Mesenchymal stem cell (in vitro differentiated cells and primary cell): ENCODE data around the gene RAB33B.

Experiments
- DNase-seq: peaks from one replicate; pipeline ENCODE4 v3.0.0-alpha.2; 2013
- H2AFZ ChIP-seq: one replicate; pipeline ENCODE4 v1.6.1; 2013; ENCODE audit warnings: low read depth, mild to moderate bottlenecking, control low read depth, inconsistent platforms, low read length, moderate library complexity
- H2AK5ac ChIP-seq: 2 replicates; pipeline ENCODE4 v1.6.1; 2013; ENCODE audit warnings: low read length, moderate library complexity, mild to moderate bottlenecking, inconsistent platforms; ENCODE audit not compliant: severe bottlenecking
- H2BK120ac ChIP-seq: one replicate; pipeline ENCODE4 v1.6.1; 2013; ENCODE audit warnings: low read depth, mild to moderate bottlenecking, inconsistent platforms, low read length, moderate library complexity
- H2BK12ac ChIP-seq, 2 experiments: one replicate each; pipeline ENCODE4 v1.6.1; 2013; ENCODE audit warnings: inconsistent platforms in 2 of 2, low read length in 2 of 2, mild to moderate bottlenecking in 2 of 2, moderate library complexity in 2 of 2, control low read depth in 1 of 2
- H2BK15ac ChIP-seq: one replicate; pipeline ENCODE4 v1.6.1; 2013; ENCODE audit warnings: mild to moderate bottlenecking, low read depth, inconsistent platforms; ENCODE audit not compliant: poor library complexity, severe bottlenecking
- H2BK5ac ChIP-seq: 2 replicates; pipeline ENCODE4 v1.6.1; 2013; ENCODE audit warnings: low read depth, mild to moderate bottlenecking, low read length, control low read depth, inconsistent platforms; ENCODE audit not compliant: poor library complexity, severe bottlenecking
- H3K14ac ChIP-seq, 2 experiments: one replicate each; pipeline ENCODE4 v1.6.1; 2013; ENCODE audit warnings: inconsistent platforms in 2 of 2, low read length in 2 of 2, control low read depth in 1 of 2, mild to moderate bottlenecking in 1 of 2, moderate library complexity in 1 of 2
- H3K18ac ChIP-seq, 2 experiments: one replicate each; pipeline ENCODE4 v1.6.1; 2013; ENCODE audit warnings: inconsistent platforms in 2 of 2, low read length in 2 of 2, control low read depth in 1 of 2, low read depth in 1 of 2, mild to moderate bottlenecking in 1 of 2
- H3K23ac ChIP-seq, 2 experiments: one replicate each; pipeline ENCODE4 v1.6.1; 2013; ENCODE audit warnings: inconsistent platforms in 2 of 2, low read length in 2 of 2, mild to moderate bottlenecking in 2 of 2, moderate library complexity in 2 of 2, control low read depth in 1 of 2
- H3K27ac ChIP-seq: 2 replicates; pipeline ENCODE4 v1.5.1; 2013; ENCODE audit warnings: mild to moderate bottlenecking, moderate library complexity, low read length, control low read depth, inconsistent platforms; ENCODE audit not compliant: poor library complexity, severe bottlenecking
- H3K27me3 ChIP-seq, 2 experiments: 2 replicates each; pipeline versions ENCODE4 v1.6.1 to v1.7.0; 2013; ENCODE audit warnings: low read length in 2 of 2, mild to moderate bottlenecking in 2 of 2, moderate library complexity in 2 of 2, control low read depth in 1 of 2, inconsistent platforms in 1 of 2; ENCODE audit not compliant: control insufficient read depth in 1 of 2, insufficient read depth in 1 of 2
- H3K36me3 ChIP-seq, 2 experiments: 2 replicates each; pipeline versions ENCODE4 v1.6.1 to v1.7.0; 2013; ENCODE audit warnings: low read length in 2 of 2, control low read depth in 1 of 2, inconsistent platforms in 1 of 2, low read depth in 1 of 2, mild to moderate bottlenecking in 1 of 2; ENCODE audit not compliant: insufficient read depth in 2 of 2, control insufficient read depth in 1 of 2
- H3K4ac ChIP-seq, 2 experiments: one replicate each; pipeline ENCODE4 v1.6.1; 2013; ENCODE audit warnings: inconsistent platforms in 2 of 2, low read length in 2 of 2, mild to moderate bottlenecking in 2 of 2, moderate library complexity in 2 of 2, control low read depth in 1 of 2, low read depth in 1 of 2
- H3K4me1 ChIP-seq: 2 replicates; pipeline ENCODE4 v1.6.1; 2013; ENCODE audit warnings: low read depth, low read length, control low read depth; ENCODE audit not compliant: control insufficient read depth, insufficient read depth
- H3K4me2 ChIP-seq: 2 replicates; pipeline ENCODE4 v1.6.1; 2013; ENCODE audit warnings: low read length, mild to moderate bottlenecking, inconsistent platforms; ENCODE audit not compliant: poor library complexity, severe bottlenecking
- H3K4me3 ChIP-seq, 2 experiments: 2 replicates each; pipeline versions ENCODE4 v1.5.1 to v1.7.0; 2013; ENCODE audit warnings: low read length in 2 of 2, mild to moderate bottlenecking in 2 of 2, control low read depth in 1 of 2, low read depth in 1 of 2; ENCODE audit not compliant: insufficient read depth in 1 of 2
- H3K79me1 ChIP-seq: replicated peaks from 2 replicates; pipeline ENCODE4 v1.6.1; 2013; ENCODE audit warnings: mild to moderate bottlenecking, control low read depth, low read length, inconsistent platforms; ENCODE audit not compliant: poor library complexity, severe bottlenecking
- H3K9ac ChIP-seq: 2 replicates; pipeline ENCODE4 v1.7.0; 2013; ENCODE audit warnings: mild to moderate bottlenecking, low read length, moderate library complexity
- H3K9me3 ChIP-seq: 2 replicates; pipeline ENCODE4 v1.7.0; 2013; ENCODE audit warnings: mild to moderate bottlenecking, low read length; ENCODE audit not compliant: control insufficient read depth
- H4K8ac ChIP-seq: one replicate; pipeline ENCODE4 v1.6.1; 2013; ENCODE audit warnings: inconsistent platforms, mild to moderate bottlenecking, low read length, moderate library complexity
- H4K91ac ChIP-seq: one replicate; pipeline ENCODE4 v1.6.1; 2013; ENCODE audit warnings: mild to moderate bottlenecking, low read length, inconsistent platforms
- WGBS: methylation state at CpG from one replicate; pipeline ENCODE4 v1.1.7; 2013; ENCODE audit warnings: mixed read lengths; 5-methylcytosine and 5-hydroxymethylcytosine counted together

RAB33B gene

DNA sequence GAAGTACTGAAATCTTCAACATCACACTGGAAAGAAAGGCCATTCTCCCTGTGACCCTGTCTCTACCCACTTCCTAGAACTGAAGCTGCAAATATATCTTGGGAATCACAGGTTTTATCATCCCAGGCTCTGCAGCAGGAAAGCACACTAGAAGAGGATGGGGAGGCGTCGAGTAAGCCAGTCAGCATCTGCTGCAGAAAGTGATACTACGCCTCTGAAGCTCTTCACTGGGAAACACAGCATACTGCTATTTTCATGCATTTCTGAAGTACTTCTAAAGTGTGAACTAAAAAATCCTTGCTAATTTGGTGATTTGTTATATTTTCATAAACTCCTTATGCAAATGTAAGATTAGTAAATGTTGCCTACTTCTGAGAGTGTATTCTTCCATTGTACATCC is 29.1 kb downstream of the RAB33B start:
- H4K91ac ChIP-seq = no peak overlapping the region
- H3K18ac ChIP-seq = no peak overlapping the region
- no peak overlapping the region for H3K9ac ChIP-seq
- H2AFZ ChIP-seq = no peak overlapping the region
- H2BK5ac ChIP-seq = no peak overlapping the region
- no peak overlapping the region for H2BK15ac ChIP-seq
- WGBS = 96% methylated on average over 3 of the region's 3 CpGs
- no peaks in the 10 kb centered on the region for H3K27me3 ChIP-seq
- H2BK12ac ChIP-seq = no peak overlapping the region
- no peak overlapping the region for H4K8ac ChIP-seq
- H3K79me1 ChIP-seq = peaks cover 7% of the 10 kb centered on the region
- H2BK120ac ChIP-seq = no peak overlapping the region
- H3K4me1 ChIP-seq = no peaks in the 10 kb centered on the region
- no peak overlapping the region for H3K4me2 ChIP-seq
- no peak overlapping the region for H2AK5ac ChIP-seq
- H3K9me3 ChIP-seq = no peaks in the 10 kb centered on the region
- no peak overlapping the region for H3K4me3 ChIP-seq
- no peak for DNase-seq
- no peak overlapping the region for H3K23ac ChIP-seq
- no peak overlapping the region for H3K14ac ChIP-seq
- H3K4ac ChIP-seq = no peak overlapping the region
- peaks cover 0 to 11% of the 10 kb centered on the region in 2 experiments for H3K36me3 ChIP-seq
- no peak overlapping the region for H3K27ac ChIP-seq

DNA sequence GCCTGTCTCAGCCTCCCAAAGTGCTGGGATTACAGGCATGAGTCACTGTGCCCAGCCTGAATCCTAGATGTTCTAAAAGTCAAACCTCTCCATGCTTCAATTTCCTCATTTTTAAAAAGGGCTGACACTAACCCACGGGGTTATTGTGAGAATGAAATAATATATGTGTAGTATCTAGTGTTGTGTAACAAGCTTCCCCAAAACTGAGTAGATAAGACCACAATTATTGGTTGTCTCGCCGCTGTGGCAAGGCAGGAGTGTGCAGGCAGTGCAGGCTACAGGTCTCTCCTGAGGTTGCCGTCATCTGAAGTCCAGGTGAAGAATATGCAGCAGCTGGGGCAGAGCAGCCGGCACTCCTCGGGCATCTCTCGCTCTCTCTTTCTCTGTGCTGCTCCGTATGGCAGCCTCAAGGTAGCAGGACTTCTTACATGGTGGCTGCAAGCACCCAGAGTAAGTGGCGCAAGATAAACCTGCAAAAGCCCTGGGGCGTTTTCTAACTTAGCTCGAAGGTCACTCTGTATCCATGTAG is 30.9 kb downstream of the RAB33B start:
- Histone ChIP-seq H3K9me3 (no peaks in the 10 kb centered on the region), H3K18ac (no peak overlapping the region), H2AK5ac (no peak overlapping the region), H3K9ac (no peak overlapping the region), H3K27ac (no peak overlapping the region), H2AFZ (no peak overlapping the region), H2BK15ac (no peak overlapping the region), H3K4me2 (no peak overlapping the region), H3K14ac (no peak overlapping the region), H4K8ac (no peak overlapping the region), H2BK12ac (no peak overlapping the region), H3K4me1 (no peaks in the 10 kb centered on the region), H3K23ac (peak overlapping the region in 1 of 2 experiments; percentile 23), H2BK5ac (no peak overlapping the region), H3K79me1 (peaks cover 4% of the 10 kb centered on the region), H3K4ac (no peak overlapping the region), H4K91ac (no peak overlapping the region), H3K36me3 (peaks cover 0 to 7% of the 10 kb centered on the region in 2 experiments), H3K27me3 (no peaks in the 10 kb centered on the region), H2BK120ac (no peak overlapping the region), H3K4me3 (no peak overlapping the region)
- WGBS = 97% methylated on average over 11 of the region's 11 CpGs
- no peak for DNase-seq

DNA sequence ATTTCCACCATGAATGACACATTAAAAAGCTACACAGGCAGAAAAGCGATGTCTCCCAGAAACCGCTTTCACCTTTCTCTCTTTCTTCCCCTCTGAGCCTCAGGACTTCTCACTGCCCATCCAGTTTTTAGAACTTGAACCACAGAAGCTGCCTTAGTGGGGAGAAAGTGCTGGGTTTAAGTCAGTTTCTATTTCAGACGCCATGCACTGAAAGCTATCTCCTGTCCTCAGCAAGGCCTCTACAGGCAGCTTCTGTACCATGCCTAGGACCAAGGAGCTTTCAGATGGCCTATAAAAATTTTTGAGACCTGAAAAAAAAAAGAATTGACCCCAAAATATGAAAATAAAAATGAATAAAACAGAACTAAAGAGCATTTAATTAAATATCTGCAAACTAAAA is 34.5 kb downstream of the RAB33B start:
- DNase-seq = no peak
- H4K8ac ChIP-seq = no peak overlapping the region
- H3K4ac ChIP-seq = no peak overlapping the region
- H3K27ac ChIP-seq = no peak overlapping the region
- no peak overlapping the region for H3K4me3 ChIP-seq
- no peak overlapping the region for H3K14ac ChIP-seq
- H2BK120ac ChIP-seq = no peak overlapping the region
- no peaks in the 10 kb centered on the region for H3K36me3 ChIP-seq
- H2AFZ ChIP-seq = no peak overlapping the region
- no peak overlapping the region for H3K23ac ChIP-seq
- H2BK12ac ChIP-seq = no peak overlapping the region
- H3K4me2 ChIP-seq = no peak overlapping the region
- H2BK5ac ChIP-seq = no peak overlapping the region
- H3K18ac ChIP-seq = no peak overlapping the region
- H3K79me1 ChIP-seq = no peaks in the 10 kb centered on the region
- no peak overlapping the region for H4K91ac ChIP-seq
- WGBS = 43% methylated on average over 1 of the region's 3 CpGs
- H3K4me1 ChIP-seq = no peaks in the 10 kb centered on the region
- no peak overlapping the region for H3K9ac ChIP-seq
- no peaks in the 10 kb centered on the region for H3K27me3 ChIP-seq
- no peaks in the 10 kb centered on the region for H3K9me3 ChIP-seq
- no peak overlapping the region for H2BK15ac ChIP-seq
- H2AK5ac ChIP-seq = peak overlapping the region; percentile 39

DNA sequence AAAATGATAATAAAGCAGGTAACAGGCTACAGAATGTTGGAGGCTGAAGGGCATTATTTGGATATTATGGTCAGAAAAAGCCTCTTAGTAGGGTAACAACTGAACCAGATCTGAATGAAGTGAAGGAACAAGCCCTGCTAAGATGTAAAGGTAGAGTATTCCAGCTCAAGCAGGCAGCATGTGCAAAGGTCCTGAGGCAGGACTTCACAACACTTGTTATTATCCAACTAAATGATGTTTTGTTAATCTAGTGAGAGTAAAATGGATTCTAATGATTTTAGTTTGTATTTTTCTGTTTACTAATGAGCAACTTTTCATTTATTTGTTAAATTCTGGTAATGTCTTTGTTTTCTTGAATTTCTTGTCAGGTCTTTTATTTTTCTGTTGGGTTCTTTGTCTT is 35.7 kb downstream of the RAB33B start:
- Histone ChIP-seq H3K4me3 (no peak overlapping the region), H4K8ac (no peak overlapping the region), H3K9me3 (peaks cover 3% of the 10 kb centered on the region), H3K23ac (no peak overlapping the region), H3K27me3 (no peaks in the 10 kb centered on the region), H4K91ac (no peak overlapping the region), H3K9ac (no peak overlapping the region), H2BK12ac (no peak overlapping the region), H3K36me3 (no peaks in the 10 kb centered on the region), H2AFZ (no peak overlapping the region), H3K14ac (no peak overlapping the region), H3K27ac (no peak overlapping the region), H2BK5ac (no peak overlapping the region), H3K4ac (no peak overlapping the region), H3K79me1 (no peaks in the 10 kb centered on the region), H3K4me2 (no peak overlapping the region), H2BK120ac (no peak overlapping the region), H3K18ac (no peak overlapping the region), H2BK15ac (no peak overlapping the region), H3K4me1 (no peaks in the 10 kb centered on the region), H2AK5ac (no peak overlapping the region)
- no peak for DNase-seq
